ENCODE measurements around the gene TIMMDC1. TPM values are rescaled to one million over a fixed set of nuclear protein-coding genes. Genes with fewer than 3 reads are reported as not detected.

The TIMMDC1 gene
- total and polyA plus RNA-seq, 9 of the 15 experiments (the other 6 are each of a cell fraction or from before 2014, with no cell fraction given) = 62.1 to 226 (median 86.6) TPM

GRCh38 chr3:119498186-119499011 lies at the start of gene TIMMDC1 (continued):
- TF ChIP-seq THRA (IDR thresholded peaks at IDR 0.05) (peak; percentile 50; the same call in 1 of the 2 replicates), RBFOX2 (IDR thresholded peaks at IDR 0.05; ENCODE audit: low read depth, low read length) (peak; percentile 93), DLX4 (CRISPR knock-in tag; IDR thresholded peaks at IDR 0.05) (no peak), ZFP30 (CRISPR knock-in tag; IDR thresholded peaks at IDR 0.05; ENCODE audit: borderline replicate concordance) (no peak), SMC3 (conservative IDR thresholded peaks at IDR 0.05; ENCODE audit: insufficient read depth, low read depth, low read length) (no peak), ZFX (CRISPR knock-in tag; IDR thresholded peaks at IDR 0.05) (peak; percentile 81), CXXC5 (CRISPR knock-in tag; IDR thresholded peaks at IDR 0.05) (peak; percentile 56), GATAD2B (IDR thresholded peaks at IDR 0.05; ENCODE audit: borderline replicate concordance) (no peak), ZBTB26 (CRISPR knock-in tag; IDR thresholded peaks at IDR 0.05) (no peak), ZNF398 (CRISPR knock-in tag; IDR thresholded peaks at IDR 0.05) (no peak), ELK1 (CRISPR knock-in tag; IDR thresholded peaks at IDR 0.05) (no peak), ADNP (tag; IDR thresholded peaks at IDR 0.05) (no peak), RHOXF2B (CRISPR knock-in tag; conservative IDR thresholded peaks at IDR 0.05) (no peak), ZNF57 (CRISPR knock-in tag; IDR thresholded peaks at IDR 0.05) (no peak)
- TF ChIP-seq, protein P1, sequence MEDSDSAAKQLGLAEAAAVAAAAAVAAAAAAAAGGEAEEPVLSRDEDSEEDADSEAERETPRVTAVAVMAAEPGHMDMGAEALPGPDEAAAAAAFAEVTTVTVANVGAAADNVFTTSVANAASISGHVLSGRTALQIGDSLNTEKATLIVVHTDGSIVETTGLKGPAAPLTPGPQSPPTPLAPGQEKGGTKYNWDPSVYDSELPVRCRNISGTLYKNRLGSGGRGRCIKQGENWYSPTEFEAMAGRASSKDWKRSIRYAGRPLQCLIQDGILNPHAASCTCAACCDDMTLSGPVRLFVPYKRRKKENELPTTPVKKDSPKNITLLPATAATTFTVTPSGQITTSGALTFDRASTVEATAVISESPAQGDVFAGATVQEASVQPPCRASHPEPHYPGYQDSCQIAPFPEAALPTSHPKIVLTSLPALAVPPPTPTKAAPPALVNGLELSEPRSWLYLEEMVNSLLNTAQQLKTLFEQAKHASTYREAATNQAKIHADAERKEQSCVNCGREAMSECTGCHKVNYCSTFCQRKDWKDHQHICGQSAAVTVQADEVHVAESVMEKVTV (CRISPR knock-in tag; IDR thresholded peaks at IDR 0.05) = no peak
- TF ChIP-seq, protein P2, sequence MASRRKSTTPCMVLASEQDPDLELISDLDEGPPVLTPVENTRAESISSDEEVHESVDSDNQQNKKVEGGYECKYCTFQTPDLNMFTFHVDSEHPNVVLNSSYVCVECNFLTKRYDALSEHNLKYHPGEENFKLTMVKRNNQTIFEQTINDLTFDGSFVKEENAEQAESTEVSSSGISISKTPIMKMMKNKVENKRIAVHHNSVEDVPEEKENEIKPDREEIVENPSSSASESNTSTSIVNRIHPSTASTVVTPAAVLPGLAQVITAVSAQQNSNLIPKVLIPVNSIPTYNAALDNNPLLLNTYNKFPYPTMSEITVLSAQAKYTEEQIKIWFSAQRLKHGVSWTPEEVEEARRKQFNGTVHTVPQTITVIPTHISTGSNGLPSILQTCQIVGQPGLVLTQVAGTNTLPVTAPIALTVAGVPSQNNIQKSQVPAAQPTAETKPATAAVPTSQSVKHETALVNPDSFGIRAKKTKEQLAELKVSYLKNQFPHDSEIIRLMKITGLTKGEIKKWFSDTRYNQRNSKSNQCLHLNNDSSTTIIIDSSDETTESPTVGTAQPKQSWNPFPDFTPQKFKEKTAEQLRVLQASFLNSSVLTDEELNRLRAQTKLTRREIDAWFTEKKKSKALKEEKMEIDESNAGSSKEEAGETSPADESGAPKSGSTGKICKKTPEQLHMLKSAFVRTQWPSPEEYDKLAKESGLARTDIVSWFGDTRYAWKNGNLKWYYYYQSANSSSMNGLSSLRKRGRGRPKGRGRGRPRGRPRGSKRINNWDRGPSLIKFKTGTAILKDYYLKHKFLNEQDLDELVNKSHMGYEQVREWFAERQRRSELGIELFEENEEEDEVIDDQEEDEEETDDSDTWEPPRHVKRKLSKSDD (conservative IDR thresholded peaks at IDR 0.05; ENCODE audit: low read length) = no peak
